Peyer's patch (tissue), 4 donors: ENCODE results near the gene PDE6A.

Experiments
- POLR2A ChIP-seq, 2 donors: fragments of 450-650 bp; IDR thresholded peaks; one replicate each; pipeline ENCODE4 v1.5.1; 2017; ENCODE audit warnings: antibody characterized with exemption in 2 of 2, mild to moderate bottlenecking in 2 of 2, moderate library complexity in 2 of 2
- TF ChIP-seq, protein P1 (sequence below), 6 experiments: fragments of 450-650 bp in 4 of 6; fragments of 200-600 bp in 2 of 6; sonication (generic) in 1 of 6; IDR thresholded peaks; one replicate each; pipeline ENCODE4 v1.5.1; 2017 to 2019; ENCODE audit warnings: antibody characterized with exemption in 6 of 6, mild to moderate bottlenecking in 3 of 6, moderate library complexity in 1 of 6

DNA sequence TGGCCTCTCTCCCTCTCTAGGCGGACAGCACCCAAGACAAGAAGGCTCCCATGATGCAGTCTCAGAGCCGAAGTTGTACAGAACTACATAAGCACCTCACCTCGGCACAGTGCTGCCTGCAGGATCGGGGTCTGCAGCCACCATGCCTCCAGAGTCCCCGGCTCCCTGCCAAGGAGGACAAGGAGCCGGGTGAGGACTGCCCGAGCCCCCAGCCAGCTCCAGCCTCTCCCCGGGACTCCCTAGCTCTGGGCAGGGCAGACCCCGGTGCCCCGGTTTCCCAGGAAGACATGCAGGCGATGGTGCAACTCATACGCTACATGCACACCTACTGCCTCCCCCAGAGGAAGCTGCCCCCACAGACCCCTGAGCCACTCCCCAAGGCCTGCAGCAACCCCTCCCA lies 112.0 kb downstream of the PDE6A start:
- TF ChIP-seq, protein P1, sequence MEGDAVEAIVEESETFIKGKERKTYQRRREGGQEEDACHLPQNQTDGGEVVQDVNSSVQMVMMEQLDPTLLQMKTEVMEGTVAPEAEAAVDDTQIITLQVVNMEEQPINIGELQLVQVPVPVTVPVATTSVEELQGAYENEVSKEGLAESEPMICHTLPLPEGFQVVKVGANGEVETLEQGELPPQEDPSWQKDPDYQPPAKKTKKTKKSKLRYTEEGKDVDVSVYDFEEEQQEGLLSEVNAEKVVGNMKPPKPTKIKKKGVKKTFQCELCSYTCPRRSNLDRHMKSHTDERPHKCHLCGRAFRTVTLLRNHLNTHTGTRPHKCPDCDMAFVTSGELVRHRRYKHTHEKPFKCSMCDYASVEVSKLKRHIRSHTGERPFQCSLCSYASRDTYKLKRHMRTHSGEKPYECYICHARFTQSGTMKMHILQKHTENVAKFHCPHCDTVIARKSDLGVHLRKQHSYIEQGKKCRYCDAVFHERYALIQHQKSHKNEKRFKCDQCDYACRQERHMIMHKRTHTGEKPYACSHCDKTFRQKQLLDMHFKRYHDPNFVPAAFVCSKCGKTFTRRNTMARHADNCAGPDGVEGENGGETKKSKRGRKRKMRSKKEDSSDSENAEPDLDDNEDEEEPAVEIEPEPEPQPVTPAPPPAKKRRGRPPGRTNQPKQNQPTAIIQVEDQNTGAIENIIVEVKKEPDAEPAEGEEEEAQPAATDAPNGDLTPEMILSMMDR (IDR thresholded peaks at IDR 0.05), result no peak
- no peak for TF ChIP-seq POLR2A (IDR thresholded peaks at IDR 0.05)
